ENCODE results near the gene IDUA.

GRCh38 chr4:1018147-1019020, 31.5 kb downstream of the IDUA start:
- no peak for TF ChIP-seq FOXA1 (IDR thresholded peaks at IDR 0.05)
- no peak for TF ChIP-seq SP1 (IDR thresholded peaks at IDR 0.05)
- no peak for TF ChIP-seq HDGF (IDR thresholded peaks at IDR 0.05; ENCODE audit: borderline replicate concordance)
- no peak for TF ChIP-seq FOXK2 (IDR thresholded peaks at IDR 0.05)
- no peak for TF ChIP-seq ZNF384 (IDR thresholded peaks at IDR 0.05)
- TF ChIP-seq TARDBP (IDR thresholded peaks at IDR 0.05) = no peak
- TF ChIP-seq SUZ12 (IDR thresholded peaks at IDR 0.05) = no peak
- no peak for TF ChIP-seq FOXM1 (IDR thresholded peaks at IDR 0.05; ENCODE audit: borderline replicate concordance)
- no peak for TF ChIP-seq ELF4 (IDR thresholded peaks at IDR 0.05)
- TF ChIP-seq BHLHE40 (IDR thresholded peaks at IDR 0.05; ENCODE audit: borderline replicate concordance) = no peak
- TF ChIP-seq, protein P1, sequence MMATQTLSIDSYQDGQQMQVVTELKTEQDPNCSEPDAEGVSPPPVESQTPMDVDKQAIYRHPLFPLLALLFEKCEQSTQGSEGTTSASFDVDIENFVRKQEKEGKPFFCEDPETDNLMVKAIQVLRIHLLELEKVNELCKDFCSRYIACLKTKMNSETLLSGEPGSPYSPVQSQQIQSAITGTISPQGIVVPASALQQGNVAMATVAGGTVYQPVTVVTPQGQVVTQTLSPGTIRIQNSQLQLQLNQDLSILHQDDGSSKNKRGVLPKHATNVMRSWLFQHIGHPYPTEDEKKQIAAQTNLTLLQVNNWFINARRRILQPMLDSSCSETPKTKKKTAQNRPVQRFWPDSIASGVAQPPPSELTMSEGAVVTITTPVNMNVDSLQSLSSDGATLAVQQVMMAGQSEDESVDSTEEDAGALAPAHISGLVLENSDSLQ (IDR thresholded peaks at IDR 0.05) = no peak
- TF ChIP-seq ARNT (IDR thresholded peaks at IDR 0.05) = no peak
